Tibial nerve (tissue), 4 donors: ENCODE data around the gene CRYBA2.

Experiments used
- CTCF ChIP-seq, 5 experiments: fragments of 200-600 bp in 3 of 5; fragments of 450-650 bp in 2 of 5; sonication (generic) in 3 of 5; IDR thresholded peaks; one replicate each; pipeline ENCODE4 v1.5.1; 2016 to 2019; ENCODE audit warnings: antibody characterized with exemption in 5 of 5, mild to moderate bottlenecking in 3 of 5, moderate library complexity in 2 of 5
- EP300 ChIP-seq, 2 donors: sonication (generic); formaldehyde crosslinking; IDR thresholded peaks; one replicate each; pipeline ENCODE4 v1.6.1; 2017; ENCODE audit warnings: antibody characterized with exemption in 2 of 2, mild to moderate bottlenecking in 1 of 2
- POLR2A ChIP-seq, 2 donors: fragments of 450-650 bp; IDR thresholded peaks; one replicate each; pipeline ENCODE4 v1.6.1; 2017; ENCODE audit warnings: antibody characterized with exemption in 2 of 2, mild to moderate bottlenecking in 2 of 2, moderate library complexity in 2 of 2

GRCh38 chr2:218944759-218945404, 48.3 kb downstream of the CRYBA2 start:
- no peak for TF ChIP-seq CTCF (IDR thresholded peaks at IDR 0.05)
- no peak for TF ChIP-seq POLR2A (IDR thresholded peaks at IDR 0.05)
- no peak for TF ChIP-seq EP300 (IDR thresholded peaks at IDR 0.05)
